Measurements from ENCODE around the gene NOC2L.

NOC2L gene

DNA sequence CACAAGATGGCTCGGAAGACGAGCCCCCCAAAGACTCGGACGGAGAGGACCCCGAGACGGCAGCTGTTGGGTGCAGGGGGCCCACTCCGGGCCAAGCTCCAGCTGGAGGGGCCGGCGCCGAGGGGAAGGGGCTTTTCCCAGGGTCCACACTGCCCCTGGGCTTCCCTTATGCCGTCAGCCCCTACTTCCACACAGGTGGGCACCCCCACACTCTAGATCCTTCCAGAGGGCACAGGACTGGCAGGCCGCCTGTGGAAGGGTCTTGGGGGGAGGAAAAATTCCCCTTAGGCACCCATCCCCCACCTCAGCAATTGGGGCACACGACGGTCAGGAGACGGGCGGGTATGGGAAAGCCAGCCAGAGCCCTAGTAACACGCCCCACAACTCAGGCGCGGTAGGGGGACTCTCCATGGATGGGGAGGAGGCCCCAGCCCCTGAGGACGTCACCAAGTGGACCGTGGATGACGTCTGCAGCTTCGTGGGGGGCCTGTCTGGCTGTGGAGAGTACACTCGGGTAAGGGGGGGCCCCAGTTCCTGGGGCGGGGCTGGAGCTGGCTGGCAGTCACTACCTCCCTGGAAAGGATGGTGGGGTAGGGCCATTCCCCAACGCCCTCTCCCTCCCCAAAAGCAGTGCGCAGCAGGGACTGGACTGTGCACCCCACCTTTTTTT, 16.1 kb downstream of the NOC2L start:
- no peak for DNase-seq (ENCODE audit: low spot score)

DNA sequence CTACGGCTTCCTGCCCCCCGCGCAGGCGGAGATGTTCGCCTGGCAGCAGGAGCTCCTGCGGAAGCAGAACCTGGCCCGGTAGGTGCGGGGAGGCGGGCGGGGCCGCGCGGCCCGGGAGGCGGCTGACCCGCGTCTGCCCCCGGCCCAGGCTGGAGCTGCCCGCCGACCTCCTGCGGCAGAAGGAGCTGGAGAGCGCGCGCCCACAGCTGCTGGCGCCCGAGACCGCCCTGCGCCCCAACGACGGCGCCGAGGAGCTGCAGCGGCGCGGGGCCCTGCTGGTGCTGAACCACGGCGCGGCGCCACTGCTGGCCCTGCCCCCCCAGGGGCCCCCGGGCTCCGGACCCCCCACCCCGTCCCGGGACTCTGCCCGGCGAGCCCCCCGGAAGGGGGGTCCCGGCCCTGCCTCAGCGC, 16.6 kb downstream of the NOC2L start:
- no peak for DNase-seq (ENCODE audit: low spot score)

DNA sequence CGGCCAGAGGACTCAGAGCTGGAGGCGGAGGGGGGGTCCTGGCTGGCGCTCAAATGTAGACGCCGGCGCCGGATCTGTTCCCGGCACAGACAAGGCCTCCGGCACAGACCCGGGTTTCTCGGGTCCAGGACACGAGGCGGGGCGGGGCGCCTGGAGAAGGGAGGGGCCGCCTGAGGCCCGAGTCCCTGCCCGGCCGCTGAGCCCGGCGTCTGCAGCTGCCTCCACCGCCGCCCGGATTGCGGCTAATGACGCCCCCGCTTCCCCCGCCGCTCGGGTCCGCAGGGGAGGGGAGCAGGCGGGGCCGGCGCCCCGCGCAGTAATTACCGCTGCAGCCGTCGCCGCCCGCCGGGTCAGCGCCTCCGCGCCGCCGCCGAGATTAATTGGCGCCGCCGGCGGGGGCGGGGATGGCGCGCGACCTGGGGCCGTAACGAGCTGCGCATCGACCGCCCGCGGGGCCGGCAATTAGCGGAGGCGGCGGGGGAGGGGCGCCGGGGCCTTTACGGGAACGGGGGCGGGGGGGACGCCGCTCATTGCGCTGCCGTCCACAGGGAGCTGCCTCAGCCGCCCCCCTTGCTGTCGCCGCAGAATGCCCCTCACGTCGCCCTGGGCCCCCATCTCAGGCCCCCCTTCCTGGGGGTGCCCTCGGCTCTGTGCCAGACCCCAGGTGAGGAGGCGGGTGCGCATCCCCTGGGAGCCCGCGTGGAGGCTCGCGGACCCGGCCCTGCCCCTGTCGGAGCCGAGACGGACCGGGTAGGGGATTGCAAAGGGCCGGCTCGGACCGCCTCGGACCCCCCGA, 17.3 kb downstream of the NOC2L start:
- DNase-seq (ENCODE audit: low spot score), result no peak

DNA sequence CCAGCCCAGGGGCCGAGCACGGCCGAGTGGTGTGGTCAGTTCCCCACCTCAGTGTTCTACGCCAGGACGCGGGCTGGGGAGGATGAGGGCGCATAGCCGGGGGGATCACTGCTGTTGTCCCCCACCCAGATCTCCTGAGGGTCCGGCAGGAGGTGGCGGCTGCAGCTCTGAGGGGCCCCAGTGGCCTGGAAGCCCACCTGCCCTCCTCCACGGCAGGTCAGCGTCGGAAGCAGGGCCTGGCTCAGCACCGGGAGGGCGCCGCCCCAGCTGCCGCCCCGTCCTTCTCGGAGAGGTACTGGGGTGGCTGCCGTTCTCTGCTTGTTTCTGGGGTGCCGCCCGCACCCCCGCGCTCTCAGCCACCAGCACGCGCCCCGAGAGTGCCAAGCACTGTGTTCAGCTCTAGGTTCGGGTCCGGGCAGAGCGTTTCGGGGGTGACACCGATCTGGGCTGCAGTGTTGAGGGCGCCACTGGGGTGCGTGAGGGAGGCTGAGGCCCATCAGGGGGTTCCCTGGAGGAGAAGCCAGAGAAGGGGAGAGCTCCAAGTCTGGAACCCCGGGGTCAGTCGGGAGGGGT, 18.0 kb downstream of the NOC2L start:
- no peak for DNase-seq (ENCODE audit: low spot score)

DNA sequence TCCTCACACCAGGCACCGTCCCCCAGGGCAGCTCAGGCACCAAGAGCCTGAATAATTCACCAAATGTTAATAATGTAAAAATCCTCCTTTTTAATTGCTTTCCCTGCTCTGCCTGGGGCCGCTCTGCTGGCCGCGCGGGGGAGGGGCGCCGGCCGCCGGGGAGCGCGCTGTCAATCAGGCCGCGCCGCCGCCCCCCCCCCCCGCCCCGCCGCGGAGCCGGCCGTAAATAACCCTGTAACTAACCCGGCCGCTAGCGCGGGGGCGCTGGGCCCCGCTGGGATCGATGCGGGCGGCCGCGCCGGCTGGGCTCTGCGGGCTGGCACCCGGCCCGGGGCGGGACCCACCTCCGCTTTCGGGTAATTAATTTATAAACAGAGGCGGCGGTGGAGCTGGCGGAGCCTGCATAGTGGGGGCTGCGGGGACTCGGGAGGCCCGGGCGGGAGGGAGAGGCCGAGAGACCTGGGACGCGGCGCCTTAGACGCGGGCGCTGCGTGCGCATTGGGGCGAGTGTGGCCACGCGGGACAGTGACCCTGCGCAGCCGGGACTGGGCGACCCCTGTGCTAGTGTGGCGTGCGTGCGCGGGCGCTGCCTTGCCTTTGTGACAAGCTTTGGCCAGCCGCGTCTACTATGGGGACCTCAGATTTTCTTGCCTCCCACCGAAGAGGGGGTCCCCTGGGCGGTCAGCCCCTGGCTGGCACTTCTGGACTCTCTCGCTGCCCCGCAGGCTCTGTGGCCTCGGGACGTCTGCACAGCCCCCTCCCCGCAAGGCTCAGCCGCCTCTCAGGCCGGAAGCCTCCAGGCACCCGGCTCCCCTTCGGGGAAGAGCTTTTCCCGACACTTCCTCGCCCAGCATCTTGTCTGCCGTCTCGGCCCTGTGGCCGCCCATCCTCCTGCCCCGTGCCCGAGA, 18.7 kb downstream of the NOC2L start:
- peak; percentile 31 for DNase-seq (ENCODE audit: low spot score)

DNA sequence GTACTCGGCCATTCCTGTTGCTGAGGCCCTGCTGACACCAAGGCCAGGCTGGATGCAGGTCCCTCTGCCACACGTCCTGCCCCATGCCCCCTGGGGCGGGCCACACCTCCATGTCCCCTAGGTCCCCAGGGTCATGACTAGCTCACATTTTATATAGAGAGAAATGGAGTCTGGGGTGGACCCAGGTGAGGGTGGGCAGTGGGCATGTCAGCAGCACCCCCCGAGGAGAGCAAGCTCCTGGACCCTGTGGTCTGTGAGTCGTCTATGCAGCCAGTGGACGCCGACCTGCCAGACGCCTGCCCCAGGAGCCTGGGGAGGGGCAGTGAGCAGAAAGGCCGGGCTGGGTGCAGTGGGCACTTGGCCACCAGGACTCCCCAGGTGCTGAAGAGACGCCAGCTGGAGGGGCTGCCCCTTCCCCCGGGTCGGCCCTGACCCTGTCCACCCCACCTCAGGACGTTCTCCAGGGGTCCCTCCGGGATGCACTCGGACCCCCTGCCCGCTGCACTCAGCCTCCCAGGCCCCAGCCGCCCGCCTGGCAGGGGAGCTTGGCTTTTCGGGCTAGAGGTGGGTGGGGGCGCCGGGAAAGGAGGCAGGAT, 19.4 kb downstream of the NOC2L start:
- no peak for DNase-seq (ENCODE audit: low spot score)

DNA sequence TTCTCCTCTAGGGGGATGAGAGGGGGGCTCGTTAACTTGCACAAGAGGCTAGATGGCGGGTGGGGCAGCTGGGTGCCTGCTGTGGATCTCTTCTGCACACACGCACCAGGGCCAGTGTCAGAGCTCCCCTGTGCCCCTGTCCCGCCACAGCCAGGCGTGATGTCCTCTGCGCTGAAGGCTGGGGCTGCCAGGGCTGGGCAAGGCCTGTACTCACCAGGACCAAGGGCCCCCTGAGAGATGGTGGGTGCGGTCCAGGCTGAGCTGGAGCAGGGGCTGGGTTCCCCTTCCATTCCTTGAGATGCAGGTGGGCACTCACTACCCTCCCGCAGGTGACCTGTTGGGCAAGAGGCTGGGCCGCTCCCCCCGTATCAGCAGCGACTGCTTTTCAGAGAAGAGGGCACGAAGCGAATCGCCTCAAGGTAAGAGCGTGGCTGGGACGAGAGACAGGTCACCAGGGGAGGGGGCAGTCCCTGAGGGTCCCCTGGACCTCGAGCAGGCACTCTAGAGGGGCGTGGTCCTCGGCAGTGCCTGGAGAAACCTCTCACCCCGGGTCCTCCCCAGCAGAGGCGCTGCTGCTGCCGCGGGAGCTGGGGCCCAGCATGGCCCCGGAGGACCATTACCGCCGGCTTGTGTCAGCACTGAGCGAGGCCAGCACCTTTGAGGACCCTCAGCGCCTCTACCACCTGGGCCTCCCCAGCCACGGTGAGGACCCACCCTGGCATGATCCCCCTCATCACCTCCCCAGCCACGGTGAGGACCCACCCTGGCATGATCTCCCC, 20.2 kb downstream of the NOC2L start:
- no peak for DNase-seq (ENCODE audit: low spot score)

DNA sequence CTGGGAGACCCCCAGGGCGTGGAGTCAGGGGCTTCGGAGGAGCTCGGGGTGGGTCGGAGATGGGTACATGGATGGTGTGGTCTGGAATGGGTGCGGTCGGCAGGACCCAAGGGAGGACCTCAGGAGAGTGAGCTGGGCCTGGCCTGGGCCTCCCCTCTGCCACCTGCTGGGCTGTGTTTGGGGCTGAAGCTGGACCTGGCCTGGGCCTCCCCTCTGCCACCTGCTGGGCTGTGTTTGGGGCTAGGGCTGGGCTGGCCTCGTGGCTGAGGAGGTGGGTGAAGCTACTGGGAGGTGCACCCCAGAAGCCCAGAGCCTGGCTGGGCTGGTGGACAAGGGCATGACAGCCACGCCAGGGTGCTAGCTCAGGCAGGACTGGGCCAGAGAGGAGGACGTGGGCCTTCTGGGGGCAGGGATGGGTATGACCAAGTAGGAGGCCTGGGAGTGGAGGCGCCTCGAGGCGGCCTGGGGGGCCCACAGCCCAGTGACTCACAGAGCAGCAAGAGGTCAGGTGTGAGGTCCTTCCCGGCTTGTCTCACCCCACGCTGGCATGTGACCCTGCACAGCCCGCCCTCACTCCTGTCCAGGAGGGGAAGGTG, 20.9 kb downstream of the NOC2L start:
- DNase-seq (ENCODE audit: low spot score), result no peak

DNA sequence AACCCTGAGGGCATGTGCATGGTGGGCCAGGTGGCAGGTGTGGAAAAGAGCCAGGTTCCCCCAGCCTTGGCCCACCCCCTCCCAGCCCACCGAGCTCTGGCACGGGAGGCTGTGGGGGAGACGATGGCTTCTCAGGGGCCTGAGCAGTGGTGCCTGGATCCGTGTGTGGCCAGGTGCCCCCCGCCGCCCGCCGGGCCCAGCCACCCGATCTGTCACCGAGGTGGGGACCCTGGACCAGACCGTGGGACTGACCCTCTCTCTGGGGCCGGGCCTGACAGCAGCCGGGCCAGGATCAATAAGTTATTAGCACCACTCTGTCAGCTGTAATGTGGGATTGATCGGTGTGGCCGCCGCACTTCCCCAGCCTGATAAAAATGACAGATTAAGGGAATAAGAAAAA, 21.5 kb downstream of the NOC2L start:
- DNase-seq (ENCODE audit: low spot score), result no peak

DNA sequence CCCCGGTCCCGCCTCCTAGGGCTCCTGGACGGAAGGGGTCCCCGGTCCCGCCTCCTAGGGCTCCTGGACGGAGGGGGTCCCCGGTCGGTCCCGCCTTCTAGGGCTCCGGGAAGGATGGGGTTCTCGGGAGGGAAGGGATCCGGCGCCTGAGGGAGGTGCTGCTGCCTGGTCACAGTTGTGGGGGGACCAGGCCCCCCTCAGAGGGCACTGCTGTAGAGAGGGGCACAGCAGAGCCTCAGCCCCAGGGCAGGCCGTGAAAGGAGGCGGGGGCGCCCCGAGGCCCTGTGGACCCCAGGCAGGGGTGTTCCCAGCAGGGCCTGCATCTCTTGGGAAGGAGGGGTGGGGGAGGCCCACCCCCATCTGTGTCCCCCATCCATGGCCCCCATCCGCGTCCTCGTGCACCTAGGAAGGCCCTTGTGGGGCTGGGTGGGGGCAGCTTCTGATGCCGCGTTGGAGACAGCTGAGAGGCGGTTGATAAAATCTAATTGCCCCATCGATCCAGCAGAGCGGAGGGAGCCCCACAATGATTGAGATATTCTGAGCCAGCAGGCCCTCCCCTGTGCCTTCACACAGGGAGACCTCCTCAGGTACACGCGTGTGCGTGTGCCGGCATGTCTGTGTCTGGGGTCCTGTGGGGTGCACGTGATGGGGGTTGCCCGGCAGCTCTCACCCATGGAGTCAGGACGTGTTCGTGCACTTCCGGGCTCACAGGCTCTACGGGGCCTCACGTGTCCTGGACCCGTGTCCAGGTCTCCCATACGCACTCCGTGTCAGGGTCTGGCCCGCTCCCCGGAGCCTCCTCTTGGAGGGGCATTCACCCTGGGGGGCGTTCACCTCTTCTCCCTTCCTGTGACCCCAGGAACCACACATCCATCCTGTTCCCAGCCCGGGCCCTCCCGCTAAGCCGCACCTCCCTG, 22.4 kb downstream of the NOC2L start:
- no peak for DNase-seq (ENCODE audit: low spot score)

DNA sequence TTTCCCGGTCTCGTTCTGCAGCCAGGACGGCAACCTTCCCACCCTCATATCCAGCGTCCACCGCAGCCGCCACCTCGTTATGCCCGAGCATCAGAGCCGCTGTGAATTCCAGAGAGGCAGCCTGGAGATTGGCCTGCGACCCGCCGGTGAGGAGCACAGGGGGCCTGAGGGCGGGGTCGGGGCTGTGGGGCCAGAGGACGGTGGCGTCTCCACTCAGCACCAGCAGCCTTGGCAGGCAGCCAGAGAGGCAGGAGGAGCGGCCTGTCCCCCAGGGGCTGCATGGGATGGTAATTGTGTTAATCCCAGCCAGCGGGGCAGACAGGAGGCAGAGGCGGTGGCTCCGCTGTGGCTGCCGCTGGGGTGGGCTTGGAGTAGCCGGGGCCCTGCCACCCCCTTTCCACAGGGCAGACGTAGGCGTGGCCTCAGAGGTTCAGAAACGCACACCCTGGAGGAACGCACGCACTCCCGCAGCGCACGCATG, 23.3 kb downstream of the NOC2L start:
- DNase-seq (ENCODE audit: low spot score), result no peak

DNA sequence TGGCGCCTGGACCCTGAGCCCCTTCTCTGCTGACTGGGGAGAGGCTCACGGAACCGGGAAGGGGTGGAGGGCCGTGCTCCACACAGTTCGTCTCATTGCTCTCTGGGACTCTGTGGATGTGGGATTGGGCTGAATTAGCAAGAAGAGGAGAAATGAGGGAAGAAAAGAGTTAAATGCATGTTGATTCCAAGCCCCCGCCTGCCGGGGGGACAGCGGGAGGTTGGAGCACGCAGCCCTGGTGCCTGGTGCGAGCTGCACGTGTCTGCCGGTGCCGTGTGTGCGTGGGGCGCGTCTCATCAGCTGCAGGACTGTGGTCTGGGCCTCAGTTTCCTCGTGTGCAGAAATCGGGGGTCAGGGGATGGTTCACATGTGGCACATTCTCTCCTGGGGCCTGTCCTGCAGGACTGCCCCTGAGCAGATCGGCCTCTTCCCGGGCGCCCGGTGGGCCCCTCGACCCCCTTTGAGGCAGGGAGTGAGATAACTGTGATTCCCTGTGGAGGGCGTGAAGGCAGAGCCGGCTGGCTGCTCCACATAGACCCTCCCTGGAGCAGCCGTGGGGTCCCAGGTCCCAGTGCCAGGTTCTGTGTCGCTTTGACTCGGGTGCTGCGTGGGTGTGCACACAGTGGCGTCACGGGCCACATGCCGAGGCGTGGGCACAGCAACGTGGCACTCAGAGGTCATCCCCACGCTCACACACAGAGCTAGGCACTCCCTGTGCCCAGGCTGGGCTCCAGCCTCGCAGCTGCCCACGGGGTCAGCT, 23.9 kb downstream of the NOC2L start:
- no peak for DNase-seq (ENCODE audit: low spot score)

DNA sequence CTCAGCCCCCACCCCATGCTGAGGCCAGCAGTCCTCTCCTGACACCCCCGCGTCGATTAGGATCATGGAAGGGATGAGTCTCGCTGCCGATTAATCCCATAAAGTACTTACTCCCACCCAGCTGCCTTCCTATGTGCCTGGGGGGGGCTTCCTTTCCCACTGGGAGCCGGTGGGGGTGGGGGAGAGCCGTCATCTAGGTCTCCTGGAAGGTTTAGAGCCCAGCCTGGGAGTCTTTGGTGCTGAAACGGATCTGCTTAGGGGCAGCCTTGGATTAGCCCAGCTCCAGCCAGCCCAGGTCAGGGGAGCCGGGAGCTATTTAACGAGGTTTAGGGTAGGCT, 25.5 kb downstream of the NOC2L start:
- no peak for DNase-seq (ENCODE audit: low spot score)

DNA sequence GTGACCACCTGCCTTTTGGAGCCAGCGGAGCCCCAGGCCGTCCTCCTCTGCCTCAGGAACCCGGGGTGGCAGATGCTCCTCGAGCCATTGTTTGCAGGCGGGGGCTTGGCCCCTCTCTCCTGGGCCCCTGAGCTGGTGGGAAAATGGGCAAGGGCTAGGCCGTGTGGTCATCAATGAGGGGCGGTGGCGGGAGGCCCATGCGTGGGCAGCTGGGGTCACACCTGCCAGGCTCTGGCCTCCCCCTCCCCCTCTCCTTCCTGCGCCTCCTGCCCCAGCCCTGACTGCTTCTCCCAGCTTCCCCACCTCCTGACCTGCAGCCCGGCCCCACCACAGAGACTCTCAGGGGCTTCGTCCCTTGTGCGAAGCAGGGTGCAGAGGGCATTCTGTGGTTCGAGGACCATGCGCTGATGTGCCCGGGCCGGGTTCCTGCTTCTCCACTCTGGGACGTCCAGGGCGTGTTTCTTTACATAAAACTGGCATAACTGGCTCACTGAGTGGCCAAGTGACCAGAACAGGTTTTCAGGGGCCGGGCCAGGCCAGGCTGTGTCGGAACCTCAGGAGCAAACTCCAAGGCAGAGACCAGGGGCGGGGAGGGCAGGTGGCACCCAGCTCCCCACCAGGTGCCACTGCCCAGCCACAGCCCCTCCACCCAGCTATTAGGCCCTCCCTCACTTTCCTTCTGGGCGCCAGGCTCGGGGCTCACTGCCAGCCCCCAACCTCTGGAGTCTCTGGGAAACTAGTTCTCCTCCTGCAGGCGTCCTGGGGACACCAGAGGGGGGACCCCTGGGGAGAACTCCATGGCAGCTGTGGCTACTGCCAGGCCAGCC, 26.1 kb downstream of the NOC2L start:
- DNase-seq (ENCODE audit: low spot score), result no peak

DNA sequence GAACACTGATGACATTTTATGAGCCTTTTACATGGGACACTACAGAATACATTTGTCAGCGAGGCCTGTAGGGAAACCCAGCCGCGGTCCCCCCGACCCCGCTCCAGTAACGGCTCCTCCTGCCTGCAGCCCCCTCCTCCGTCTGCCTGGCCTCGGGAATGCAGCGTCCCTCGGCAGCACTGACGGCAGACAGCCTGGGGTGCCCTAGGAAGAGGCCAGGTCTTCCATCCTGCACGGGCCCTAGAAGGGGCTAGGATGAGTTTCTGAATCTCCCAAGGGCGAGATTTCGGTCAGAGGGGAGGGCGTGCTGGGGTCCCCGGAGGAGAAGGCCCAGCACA, 26.9 kb downstream of the NOC2L start:
- DNase-seq (ENCODE audit: low spot score), result no peak

DNA sequence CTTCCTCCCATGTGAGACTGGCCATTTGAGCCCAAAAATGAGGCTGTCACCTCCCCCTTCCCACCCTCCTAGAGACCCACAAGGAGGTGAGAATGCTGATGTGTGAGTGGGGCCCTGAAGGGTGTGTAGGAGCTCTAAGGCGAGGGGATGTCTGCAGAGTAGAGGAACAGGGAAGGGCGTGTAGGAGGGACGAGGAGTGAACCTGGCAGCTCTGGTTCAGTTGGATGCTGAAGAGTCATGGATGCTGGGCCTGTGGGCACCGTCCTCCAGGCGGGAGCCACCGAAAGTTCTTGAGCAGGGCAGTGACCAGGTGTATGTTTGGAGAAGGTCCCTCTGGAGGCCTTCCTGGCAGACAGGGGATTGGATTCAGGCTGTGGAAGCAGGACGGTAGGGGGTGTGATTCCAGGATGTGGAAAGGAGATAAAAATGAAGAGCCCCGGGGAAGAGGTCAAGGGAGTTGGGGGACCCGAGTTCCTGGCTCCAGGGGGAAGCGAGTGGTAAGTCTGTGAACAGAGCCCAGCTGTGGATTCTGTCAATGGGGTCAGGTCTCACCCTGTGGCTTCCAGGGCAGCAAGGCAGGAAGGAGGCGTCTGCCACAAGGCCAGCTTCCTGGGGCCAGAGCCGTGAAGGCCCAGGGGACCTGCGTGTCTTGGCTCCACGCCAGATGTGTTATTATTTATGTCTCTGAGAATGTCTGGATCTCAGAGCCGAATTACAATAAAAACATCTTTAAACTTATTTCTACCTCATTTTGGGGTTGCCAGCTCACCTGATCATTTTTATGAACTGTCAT, 27.5 kb downstream of the NOC2L start:
- DNase-seq (ENCODE audit: low spot score), result no peak

DNA sequence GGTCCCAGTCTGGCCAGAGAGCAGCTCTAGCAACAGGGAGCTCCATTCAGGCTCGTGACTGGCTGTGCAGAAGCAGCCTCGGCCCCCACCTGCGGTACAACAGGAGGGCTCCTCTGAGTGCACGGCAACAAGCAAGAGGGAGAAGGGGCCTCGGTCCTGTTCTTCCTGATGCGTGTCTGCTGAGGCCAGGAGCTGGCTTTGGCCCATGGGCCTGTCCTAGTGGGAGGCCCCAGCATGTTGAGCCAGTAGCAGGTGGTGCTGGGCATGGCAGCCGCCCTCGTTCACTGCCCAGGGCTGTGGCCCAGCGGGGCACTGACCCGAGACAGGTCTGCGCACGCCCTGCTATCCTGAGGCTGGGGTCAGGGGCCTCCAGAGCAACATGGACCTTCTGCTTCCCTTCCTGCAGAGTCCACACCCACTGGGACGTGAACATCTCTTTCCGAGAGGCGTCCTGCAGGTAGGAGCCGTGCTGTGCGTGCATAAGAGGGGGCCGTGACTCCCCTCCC, 28.4 kb downstream of the NOC2L start:
- DNase-seq (ENCODE audit: low spot score), result no peak
